Stimulated activated CD4-positive, alpha-beta T cell treated with anti-CD3 and anti-CD28 coated beads, TNF-alpha, amount 100 ng/mL, for 48 hours (primary cell): ENCODE data around the gene GHR.

ENCODE experiments used
- DNase-seq, 3 donors: peaks; one replicate each; pipeline ENCODE4 v3.0.0-alpha.2; 2020; ENCODE audit warnings: low read depth in 3 of 3

GHR gene

GRCh38 chr5:42516282-42517042 lies 93.2 kb downstream of the GHR start:
- DNase-seq, result no peak

- no peak for DNase-seq
Observed at GRCh38 chr5:42517164-42517563, 93.9 kb downstream of the GHR start.

- no peak for DNase-seq
Observed at GRCh38 chr5:42518595-42519221, 95.5 kb downstream of the GHR start.

- DNase-seq, result no peak
Observed at GRCh38 chr5:42520203-42520602, 97.0 kb downstream of the GHR start.

- DNase-seq, result no peak
Observed at GRCh38 chr5:42520957-42521356, 97.7 kb downstream of the GHR start.

- DNase-seq, result no peak
Observed at GRCh38 chr5:42521406-42521805, 98.2 kb downstream of the GHR start.

GRCh38 chr5:42522783-42523182 lies 99.5 kb downstream of the GHR start:
- no peak for DNase-seq

- no peak for DNase-seq
Observed at GRCh38 chr5:42526179-42526578, 102.9 kb downstream of the GHR start.

- no peak for DNase-seq
Observed at GRCh38 chr5:42531611-42532010, 108.4 kb downstream of the GHR start.

- no peak for DNase-seq
Observed at GRCh38 chr5:42542106-42542505, 118.9 kb downstream of the GHR start.

- DNase-seq, result no peak
Observed at GRCh38 chr5:42543774-42544173, 120.5 kb downstream of the GHR start.

- DNase-seq, result no peak
Observed at GRCh38 chr5:42545038-42545437, 121.8 kb downstream of the GHR start.

GRCh38 chr5:42547141-42547540 lies 123.9 kb downstream of the GHR start:
- no peak for DNase-seq

- DNase-seq, result no peak
Observed at GRCh38 chr5:42547894-42548293, 124.7 kb downstream of the GHR start.

GRCh38 chr5:42552597-42552996 lies 129.4 kb downstream of the GHR start:
- no peak for DNase-seq

GRCh38 chr5:42553461-42553860 lies 130.2 kb downstream of the GHR start:
- DNase-seq, result no peak

- no peak for DNase-seq
Observed at GRCh38 chr5:42555010-42555409, 131.8 kb downstream of the GHR start.

- DNase-seq, result no peak
Observed at GRCh38 chr5:42555797-42556196, 132.6 kb downstream of the GHR start.

GRCh38 chr5:42557689-42558088 lies 134.4 kb downstream of the GHR start:
- no peak for DNase-seq

GRCh38 chr5:42561656-42562055 lies 138.4 kb downstream of the GHR start:
- DNase-seq, result no peak

- DNase-seq, result no peak
Observed at GRCh38 chr5:42564689-42565356, 141.6 kb downstream of the GHR start.

GRCh38 chr5:42566652-42567295 lies 143.5 kb downstream of the GHR start:
- DNase-seq, result no peak

- no peak for DNase-seq
Observed at GRCh38 chr5:42569325-42569724, 146.1 kb downstream of the GHR start.
